Choroid plexus epithelial cell (primary cell): ENCODE measurements around the gene DNAAF9.
"Not testable (repeated sequence)": the region's sequence is repeated elsewhere in the genome, so short reads cannot be mapped to it uniquely, and the experiment has no call there.

ENCODE experiments used
- DNase-seq: peaks from one replicate; pipeline ENCODE4 v3.0.0-alpha.2; 2010; ENCODE audit warnings: low read depth
- H3K4me3 ChIP-seq: 2 replicates; pipeline ENCODE4 v1.5.1; 2011; ENCODE audit warnings: low read depth, mild to moderate bottlenecking, control low read depth, low read length, moderate library complexity
- TF ChIP-seq, protein P1 (sequence below): conservative IDR thresholded peaks from 2 replicates; pipeline ENCODE4 v1.5.1; 2011; ENCODE audit warnings: low read depth, mild to moderate bottlenecking, control low read depth, inconsistent platforms, low read length, moderate library complexity

The DNAAF9 gene

DNA sequence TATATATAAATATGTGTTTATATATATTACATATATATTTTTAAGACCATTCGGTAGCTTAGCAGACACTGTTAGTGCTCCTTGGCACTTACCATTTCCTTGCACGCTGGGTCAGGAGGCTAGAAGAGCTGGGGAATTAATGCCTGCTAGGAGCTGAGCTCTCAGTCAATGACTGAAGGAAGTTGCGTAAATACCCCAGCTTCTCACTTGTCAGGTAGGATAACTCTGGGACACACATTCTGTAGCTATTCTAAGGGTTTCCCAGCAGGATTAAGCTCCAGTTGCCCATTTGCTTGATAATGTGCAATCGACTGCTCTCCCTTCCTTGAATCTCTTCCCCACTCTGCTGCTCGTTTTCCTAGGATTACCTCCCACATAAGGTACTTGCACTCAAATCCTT is 15.7 kb upstream of the DNAAF9 start:
- DNase-seq, result no peak
- TF ChIP-seq, protein P1, sequence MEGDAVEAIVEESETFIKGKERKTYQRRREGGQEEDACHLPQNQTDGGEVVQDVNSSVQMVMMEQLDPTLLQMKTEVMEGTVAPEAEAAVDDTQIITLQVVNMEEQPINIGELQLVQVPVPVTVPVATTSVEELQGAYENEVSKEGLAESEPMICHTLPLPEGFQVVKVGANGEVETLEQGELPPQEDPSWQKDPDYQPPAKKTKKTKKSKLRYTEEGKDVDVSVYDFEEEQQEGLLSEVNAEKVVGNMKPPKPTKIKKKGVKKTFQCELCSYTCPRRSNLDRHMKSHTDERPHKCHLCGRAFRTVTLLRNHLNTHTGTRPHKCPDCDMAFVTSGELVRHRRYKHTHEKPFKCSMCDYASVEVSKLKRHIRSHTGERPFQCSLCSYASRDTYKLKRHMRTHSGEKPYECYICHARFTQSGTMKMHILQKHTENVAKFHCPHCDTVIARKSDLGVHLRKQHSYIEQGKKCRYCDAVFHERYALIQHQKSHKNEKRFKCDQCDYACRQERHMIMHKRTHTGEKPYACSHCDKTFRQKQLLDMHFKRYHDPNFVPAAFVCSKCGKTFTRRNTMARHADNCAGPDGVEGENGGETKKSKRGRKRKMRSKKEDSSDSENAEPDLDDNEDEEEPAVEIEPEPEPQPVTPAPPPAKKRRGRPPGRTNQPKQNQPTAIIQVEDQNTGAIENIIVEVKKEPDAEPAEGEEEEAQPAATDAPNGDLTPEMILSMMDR, result no peak
- no peak overlapping the region for H3K4me3 ChIP-seq

DNA sequence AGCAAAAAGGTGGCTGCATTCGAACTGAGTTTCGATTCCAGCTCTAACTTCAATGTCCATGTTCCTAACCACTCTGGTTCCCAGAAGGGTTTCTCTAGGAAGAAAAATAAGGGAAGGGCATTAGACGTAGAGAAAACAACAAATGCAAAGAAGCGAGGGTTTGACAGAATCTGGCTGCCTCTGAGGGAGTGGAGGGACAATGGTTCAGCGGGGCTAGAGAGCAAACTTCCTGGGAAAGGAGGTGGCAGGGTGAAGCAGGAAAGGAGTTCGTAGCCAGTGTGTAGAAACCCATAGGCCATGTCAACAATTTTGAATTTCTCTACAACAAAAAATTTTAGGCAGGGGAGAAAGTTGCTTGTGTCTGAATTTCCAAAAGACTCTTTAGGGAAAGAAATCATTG is 14.5 kb upstream of the DNAAF9 start:
- no peak overlapping the region for H3K4me3 ChIP-seq
- TF ChIP-seq, protein P1, result no peak
- no peak for DNase-seq

GRCh38 chr20:3420211-3420707 is 12.8 kb upstream of the DNAAF9 start:
- TF ChIP-seq, protein P1, result no peak
- H3K4me3 ChIP-seq, result no peak overlapping the region
- DNase-seq, result peak; percentile 82

DNA sequence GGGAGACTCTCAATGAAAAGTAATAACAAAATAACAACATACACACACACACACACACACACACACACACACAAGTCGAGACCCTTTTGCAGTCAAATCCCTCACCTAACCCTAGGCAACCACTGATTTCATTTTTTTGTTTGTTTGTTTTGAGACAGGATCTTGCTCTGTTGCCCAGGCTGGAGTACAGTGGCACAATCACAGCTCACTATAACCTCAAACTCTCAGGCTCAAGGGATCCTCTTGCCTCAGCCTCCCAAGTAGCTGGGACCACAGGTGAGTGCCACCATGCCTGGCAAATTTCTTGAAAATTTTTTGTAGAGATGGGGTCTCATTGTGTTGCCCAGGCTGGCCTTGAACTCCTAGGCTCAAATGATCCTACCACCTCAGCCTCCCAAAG is 10.7 kb upstream of the DNAAF9 start:
- not testable (repeated sequence) for H3K4me3 ChIP-seq, DNase-seq

GRCh38 chr20:3414122-3414521 is 6.7 kb upstream of the DNAAF9 start:
- TF ChIP-seq, protein P1, result no peak
- no peak for DNase-seq
- H3K4me3 ChIP-seq, result no peak overlapping the region

GRCh38 chr20:3413393-3413889 is 6.0 kb upstream of the DNAAF9 start:
- no peak overlapping the region for H3K4me3 ChIP-seq
- no peak for DNase-seq
- TF ChIP-seq, protein P1, result no peak

DNA sequence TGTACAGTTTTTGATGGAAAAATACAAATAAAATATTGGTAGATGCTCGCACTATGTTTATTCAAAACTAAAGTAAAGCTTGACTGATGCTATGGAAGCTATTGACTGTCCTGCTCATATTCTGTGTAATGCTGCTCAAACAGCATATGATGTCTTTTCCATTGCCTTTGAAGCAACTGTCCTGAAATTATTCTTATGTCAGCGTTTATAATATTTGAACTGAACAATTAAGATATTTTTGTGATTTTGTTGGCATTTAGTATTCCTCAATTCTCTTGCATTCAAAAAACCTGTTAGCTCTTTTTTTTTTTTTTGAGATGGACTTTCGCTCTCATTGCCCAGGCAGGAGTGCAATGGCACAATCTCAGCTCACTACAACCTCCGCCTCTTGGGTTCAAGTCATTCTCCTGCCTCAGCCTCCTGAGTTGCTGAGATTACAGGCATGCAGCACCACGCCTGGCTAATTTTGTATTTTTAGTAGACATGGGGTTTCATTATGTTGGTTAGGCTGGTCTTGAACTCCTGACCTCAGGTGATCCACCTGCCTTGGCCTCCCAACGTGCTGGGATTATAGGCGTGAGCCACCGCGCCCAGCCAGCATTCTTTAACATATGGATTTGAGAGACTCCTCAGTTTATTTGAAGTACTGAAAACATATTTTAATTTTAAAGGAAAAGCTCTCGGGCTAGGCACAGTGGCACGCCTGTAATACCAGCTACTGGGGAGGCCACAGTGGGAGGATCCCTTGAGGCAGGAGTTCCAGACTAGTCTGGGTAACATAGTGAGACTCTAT is 5.3 kb upstream of the DNAAF9 start:
- no peak for DNase-seq
- H3K4me3 ChIP-seq, result no peak overlapping the region
- TF ChIP-seq, protein P1, result no peak
